ENCODE data around the gene RAB36.

The RAB36 gene

GRCh38 chr22:23206915-23207314 lies 61.6 kb downstream of the RAB36 start:
- DNase-seq (ENCODE audit: low spot score): no peak

- DNase-seq (ENCODE audit: low spot score): no peak
Measured at GRCh38 chr22:23207729-23208393, 62.6 kb downstream of the RAB36 start.

- DNase-seq (ENCODE audit: low spot score): no peak
Measured at GRCh38 chr22:23210428-23211170, 65.3 kb downstream of the RAB36 start.

- no peak for DNase-seq (ENCODE audit: low spot score)
Measured at GRCh38 chr22:23211622-23212021, 66.3 kb downstream of the RAB36 start.

- no peak for DNase-seq (ENCODE audit: low spot score)
Measured at GRCh38 chr22:23212061-23213021, 67.1 kb downstream of the RAB36 start.

- no peak for DNase-seq (ENCODE audit: low spot score)
Measured at GRCh38 chr22:23213022-23213555, 67.8 kb downstream of the RAB36 start.

- DNase-seq (ENCODE audit: low spot score): no peak
Measured at GRCh38 chr22:23213581-23214334, 68.5 kb downstream of the RAB36 start.
